GM12801 (cell line): ENCODE measurements around the gene PTGFR.

Experiments used
- CTCF ChIP-seq: IDR thresholded peaks from one replicate; pipeline ENCODE4 v1.5.1; 2011; ENCODE audit warnings: control low read depth; ENCODE audit not compliant: insufficient read length; ENCODE audit errors: extremely low read depth

PTGFR gene, protein sequence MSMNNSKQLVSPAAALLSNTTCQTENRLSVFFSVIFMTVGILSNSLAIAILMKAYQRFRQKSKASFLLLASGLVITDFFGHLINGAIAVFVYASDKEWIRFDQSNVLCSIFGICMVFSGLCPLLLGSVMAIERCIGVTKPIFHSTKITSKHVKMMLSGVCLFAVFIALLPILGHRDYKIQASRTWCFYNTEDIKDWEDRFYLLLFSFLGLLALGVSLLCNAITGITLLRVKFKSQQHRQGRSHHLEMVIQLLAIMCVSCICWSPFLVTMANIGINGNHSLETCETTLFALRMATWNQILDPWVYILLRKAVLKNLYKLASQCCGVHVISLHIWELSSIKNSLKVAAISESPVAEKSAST

DNA sequence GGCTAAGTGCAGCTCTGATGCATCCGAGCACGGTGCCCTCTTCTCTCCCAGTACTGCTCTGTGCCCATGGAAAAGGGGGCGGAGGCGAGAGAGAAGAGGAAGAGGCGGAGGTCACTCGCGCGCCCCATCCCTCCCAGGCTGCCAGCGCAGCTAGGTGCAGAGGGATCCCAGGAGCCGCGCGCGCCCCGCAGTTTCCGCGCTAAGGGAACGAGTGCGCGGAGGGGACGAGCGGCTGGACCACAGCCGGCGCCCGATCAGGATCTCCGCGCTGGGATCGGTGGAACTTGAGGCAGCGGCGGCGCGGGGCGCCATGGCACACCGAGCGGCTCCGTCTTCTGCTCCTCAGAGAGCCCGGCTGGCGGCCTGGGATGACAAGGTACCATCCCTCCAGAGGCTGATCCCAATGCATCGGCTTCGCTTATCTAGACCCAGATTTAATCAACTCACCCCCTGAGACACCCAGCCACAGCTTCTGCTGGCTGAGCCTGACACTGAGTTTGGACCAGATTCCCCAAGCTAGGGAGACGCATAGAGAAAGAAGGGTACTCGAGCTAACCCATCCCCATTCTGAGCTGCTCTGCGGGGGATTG is at the start of gene PTGFR:
PTGFR (plus strand) TSS at position 114 of the 590 bp plus-strand sequence. CDS start 1,770 bp downstream, outside the sequence.
- no peak for TF ChIP-seq CTCF

DNA sequence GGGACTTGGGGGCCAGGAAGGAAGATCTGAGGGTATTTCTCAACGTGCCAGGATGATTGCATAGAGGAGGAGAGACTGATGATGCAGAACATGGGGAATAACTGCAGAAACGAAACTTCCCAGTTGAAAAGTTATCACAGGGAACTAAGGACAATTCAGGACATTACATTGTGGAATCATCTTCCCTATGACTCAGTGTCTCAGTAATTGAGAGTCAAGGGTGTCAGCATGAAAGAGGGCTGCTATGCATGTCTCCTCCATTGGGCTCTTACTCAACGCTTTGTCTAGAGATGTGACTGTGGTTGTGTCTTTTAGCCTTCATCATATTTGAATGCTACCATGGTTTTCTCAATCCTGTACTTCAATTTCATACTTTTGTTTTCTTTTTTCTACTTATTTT is 48.9 kb upstream of the PTGFR start:
- no peak for TF ChIP-seq CTCF

DNA sequence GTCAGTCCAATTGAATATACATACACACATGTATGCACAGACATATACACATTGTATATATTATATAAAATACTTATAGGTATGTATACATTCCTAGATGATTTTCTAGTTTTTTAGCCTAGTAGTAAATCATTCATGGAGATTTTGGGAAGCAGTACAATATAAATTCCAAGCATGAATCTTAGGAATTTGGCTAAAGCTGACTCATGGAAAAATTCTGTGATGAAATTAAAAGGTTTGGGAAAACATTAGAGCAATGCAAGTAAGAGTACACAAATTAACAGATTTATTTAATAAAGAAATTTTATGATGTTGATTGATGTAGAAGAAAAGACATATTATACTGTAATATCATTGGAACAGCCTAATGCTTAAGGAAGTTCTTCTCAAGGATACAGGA is 43.7 kb upstream of the PTGFR start:
- no peak for TF ChIP-seq CTCF

DNA sequence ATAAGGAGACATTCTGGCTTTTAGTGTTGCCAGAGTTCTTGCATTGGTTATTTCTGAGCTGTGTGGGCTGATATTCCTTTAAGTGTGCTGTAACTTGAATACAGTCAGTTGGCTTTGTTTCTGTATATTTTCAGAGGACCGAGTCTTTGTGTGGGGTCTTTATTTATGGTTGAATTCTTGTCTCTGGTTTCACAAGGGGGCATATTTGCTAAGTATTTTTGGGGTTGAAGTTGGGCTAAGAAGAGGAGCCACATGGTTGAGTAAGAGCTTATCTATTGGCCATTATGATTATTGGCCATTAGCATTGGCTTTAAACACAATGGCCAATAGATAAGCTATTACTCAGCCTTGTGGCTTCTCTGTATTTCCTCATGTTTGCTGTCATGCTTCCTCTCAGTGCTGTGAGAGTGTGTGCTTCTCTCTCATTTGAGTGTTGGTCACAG is 26.3 kb upstream of the PTGFR start:
- TF ChIP-seq CTCF, result no peak

DNA sequence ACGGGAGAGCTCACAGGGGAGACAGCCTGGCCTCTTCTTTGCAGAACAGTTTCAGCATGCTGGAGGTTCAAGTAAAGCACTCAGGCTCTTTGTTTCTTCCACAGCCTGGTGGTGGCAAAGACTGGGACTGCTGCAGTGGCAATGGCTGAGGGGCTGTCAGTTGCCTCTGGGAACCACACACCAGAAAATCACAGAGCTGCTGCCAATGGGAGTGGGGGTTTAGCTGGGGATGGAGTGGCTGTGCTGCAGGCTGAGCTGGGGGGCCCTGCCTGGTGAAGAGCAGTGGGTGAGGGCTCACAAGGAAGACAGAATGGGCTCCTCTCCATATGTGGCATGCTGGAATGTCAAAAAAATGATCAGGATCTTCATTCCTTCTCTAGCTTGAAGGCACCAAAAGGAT is 25.6 kb upstream of the PTGFR start:
- no peak for TF ChIP-seq CTCF

- no peak for TF ChIP-seq CTCF
Observed at GRCh38 chr1:78468521-78468920, 22.3 kb upstream of the PTGFR start.

DNA sequence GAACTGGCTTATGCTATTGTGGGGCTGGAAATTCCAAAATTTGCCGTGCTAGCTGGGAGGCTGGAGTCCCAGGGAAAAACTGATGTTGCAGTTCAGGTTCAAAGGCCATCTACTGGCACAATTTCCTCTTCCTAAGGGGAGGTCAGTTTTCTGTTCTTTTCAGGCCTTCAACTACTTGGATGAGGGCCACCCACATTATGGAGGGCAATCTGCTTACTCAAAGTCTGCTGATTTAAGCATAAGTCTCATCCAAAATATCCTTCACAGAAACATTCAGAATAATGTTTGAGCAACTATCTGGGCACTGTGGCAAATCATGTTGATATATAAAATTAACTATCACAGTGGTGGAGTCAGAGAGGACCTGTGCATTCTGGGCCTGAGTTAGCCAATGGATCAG is 21.2 kb upstream of the PTGFR start:
- no peak for TF ChIP-seq CTCF
